Measurements from ENCODE around the gene RHBDD1.

DNA sequence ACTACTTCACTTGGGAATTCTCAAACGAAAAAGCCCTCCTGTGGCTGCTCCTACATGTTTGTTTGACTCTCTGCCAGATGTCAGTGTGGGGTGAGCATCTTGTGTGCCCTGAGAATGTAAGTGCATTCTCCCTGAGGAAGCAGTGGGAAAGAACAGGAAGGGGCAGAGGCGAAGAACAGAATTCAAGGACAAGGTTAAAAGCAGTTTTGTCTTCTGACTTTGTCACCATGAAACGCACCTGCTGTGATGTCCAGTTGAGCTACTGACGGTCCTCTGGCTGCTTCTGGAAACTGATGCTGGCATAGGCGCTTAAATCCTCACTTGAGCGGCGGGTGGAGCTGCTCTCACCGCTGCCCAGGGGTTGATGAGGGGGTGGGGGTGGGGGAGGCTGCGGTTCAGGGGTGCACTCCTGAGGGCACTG is 41.1 kb upstream of the RHBDD1 start:
- TF ChIP-seq, protein P1, sequence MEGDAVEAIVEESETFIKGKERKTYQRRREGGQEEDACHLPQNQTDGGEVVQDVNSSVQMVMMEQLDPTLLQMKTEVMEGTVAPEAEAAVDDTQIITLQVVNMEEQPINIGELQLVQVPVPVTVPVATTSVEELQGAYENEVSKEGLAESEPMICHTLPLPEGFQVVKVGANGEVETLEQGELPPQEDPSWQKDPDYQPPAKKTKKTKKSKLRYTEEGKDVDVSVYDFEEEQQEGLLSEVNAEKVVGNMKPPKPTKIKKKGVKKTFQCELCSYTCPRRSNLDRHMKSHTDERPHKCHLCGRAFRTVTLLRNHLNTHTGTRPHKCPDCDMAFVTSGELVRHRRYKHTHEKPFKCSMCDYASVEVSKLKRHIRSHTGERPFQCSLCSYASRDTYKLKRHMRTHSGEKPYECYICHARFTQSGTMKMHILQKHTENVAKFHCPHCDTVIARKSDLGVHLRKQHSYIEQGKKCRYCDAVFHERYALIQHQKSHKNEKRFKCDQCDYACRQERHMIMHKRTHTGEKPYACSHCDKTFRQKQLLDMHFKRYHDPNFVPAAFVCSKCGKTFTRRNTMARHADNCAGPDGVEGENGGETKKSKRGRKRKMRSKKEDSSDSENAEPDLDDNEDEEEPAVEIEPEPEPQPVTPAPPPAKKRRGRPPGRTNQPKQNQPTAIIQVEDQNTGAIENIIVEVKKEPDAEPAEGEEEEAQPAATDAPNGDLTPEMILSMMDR (IDR thresholded peaks at IDR 0.05; ENCODE audit: poor library complexity, severe bottlenecking) = no peak
- no peak for TF ChIP-seq POLR2AphosphoS5 (IDR thresholded peaks at IDR 0.05)
- TF ChIP-seq MXI1 (conservative IDR thresholded peaks at IDR 0.05; ENCODE audit: poor library complexity, severe bottlenecking) = no peak
- TF ChIP-seq, protein P2, sequence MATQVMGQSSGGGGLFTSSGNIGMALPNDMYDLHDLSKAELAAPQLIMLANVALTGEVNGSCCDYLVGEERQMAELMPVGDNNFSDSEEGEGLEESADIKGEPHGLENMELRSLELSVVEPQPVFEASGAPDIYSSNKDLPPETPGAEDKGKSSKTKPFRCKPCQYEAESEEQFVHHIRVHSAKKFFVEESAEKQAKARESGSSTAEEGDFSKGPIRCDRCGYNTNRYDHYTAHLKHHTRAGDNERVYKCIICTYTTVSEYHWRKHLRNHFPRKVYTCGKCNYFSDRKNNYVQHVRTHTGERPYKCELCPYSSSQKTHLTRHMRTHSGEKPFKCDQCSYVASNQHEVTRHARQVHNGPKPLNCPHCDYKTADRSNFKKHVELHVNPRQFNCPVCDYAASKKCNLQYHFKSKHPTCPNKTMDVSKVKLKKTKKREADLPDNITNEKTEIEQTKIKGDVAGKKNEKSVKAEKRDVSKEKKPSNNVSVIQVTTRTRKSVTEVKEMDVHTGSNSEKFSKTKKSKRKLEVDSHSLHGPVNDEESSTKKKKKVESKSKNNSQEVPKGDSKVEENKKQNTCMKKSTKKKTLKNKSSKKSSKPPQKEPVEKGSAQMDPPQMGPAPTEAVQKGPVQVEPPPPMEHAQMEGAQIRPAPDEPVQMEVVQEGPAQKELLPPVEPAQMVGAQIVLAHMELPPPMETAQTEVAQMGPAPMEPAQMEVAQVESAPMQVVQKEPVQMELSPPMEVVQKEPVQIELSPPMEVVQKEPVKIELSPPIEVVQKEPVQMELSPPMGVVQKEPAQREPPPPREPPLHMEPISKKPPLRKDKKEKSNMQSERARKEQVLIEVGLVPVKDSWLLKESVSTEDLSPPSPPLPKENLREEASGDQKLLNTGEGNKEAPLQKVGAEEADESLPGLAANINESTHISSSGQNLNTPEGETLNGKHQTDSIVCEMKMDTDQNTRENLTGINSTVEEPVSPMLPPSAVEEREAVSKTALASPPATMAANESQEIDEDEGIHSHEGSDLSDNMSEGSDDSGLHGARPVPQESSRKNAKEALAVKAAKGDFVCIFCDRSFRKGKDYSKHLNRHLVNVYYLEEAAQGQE (IDR thresholded peaks at IDR 0.05; ENCODE audit: borderline replicate concordance) = no peak
- TF ChIP-seq TAF1 (IDR thresholded peaks at IDR 0.05; ENCODE audit: low read depth) = no peak
- no peak for TF ChIP-seq EZH2 (IDR thresholded peaks at IDR 0.05; ENCODE audit: borderline replicate concordance, insufficient read depth, low read length, poor library complexity, severe bottlenecking)
- no peak for TF ChIP-seq EP300 (conservative IDR thresholded peaks at IDR 0.05; ENCODE audit: poor library complexity, severe bottlenecking)
- TF ChIP-seq RAD21 (conservative IDR thresholded peaks at IDR 0.05) = no peak
